AG10803 (cell line): ENCODE results near the gene PLSCR1.
A peak's percentile ranks its signal among the peaks of the same experiment; 100 is the strongest.

Experiments
- DNase-seq: peaks from one replicate; pipeline ENCODE4 v3.0.0; 2010; ENCODE audit warnings: low read depth
- H3K4me3 ChIP-seq: 2 replicates; pipeline ENCODE4 v1.5.1; 2011; ENCODE audit warnings: mild to moderate bottlenecking, low read length, control low read depth
- CTCF ChIP-seq: conservative IDR thresholded peaks from 2 replicates; pipeline ENCODE4 v1.5.1; 2011; ENCODE audit warnings: mild to moderate bottlenecking, low read length, control low read depth, inconsistent platforms

The PLSCR1 gene

GRCh38 chr3:146473726-146474125 is 70.7 kb downstream of the PLSCR1 start:
- no peak for DNase-seq
- no peak overlapping the region for H3K4me3 ChIP-seq
- TF ChIP-seq CTCF: no peak

GRCh38 chr3:146472611-146473010 is 71.8 kb downstream of the PLSCR1 start:
- no peak overlapping the region for H3K4me3 ChIP-seq
- no peak for TF ChIP-seq CTCF
- no peak for DNase-seq

- no peak for DNase-seq
- no peak overlapping the region for H3K4me3 ChIP-seq
- TF ChIP-seq CTCF: no peak
Observed at GRCh38 chr3:146471012-146471411, 73.4 kb downstream of the PLSCR1 start.

GRCh38 chr3:146470425-146470990 is 73.9 kb downstream of the PLSCR1 start:
- TF ChIP-seq CTCF: no peak
- no peak for DNase-seq
- no peak overlapping the region for H3K4me3 ChIP-seq

GRCh38 chr3:146469150-146470017 is 75.0 kb downstream of the PLSCR1 start, which contains the start of gene PLSCR2:
Gene PLSCR2 (minus strand): TSS chr3:146469561. CDS start chr3:146459904, 9,657 bp downstream.
- DNase-seq: no peak
- peak within 1 kb of the TSS; percentile 58 for H3K4me3 ChIP-seq
- no peak for TF ChIP-seq CTCF

GRCh38 chr3:146468671-146469149 is 75.7 kb downstream of the PLSCR1 start:
- H3K4me3 ChIP-seq: no peak overlapping the region
- TF ChIP-seq CTCF: no peak
- DNase-seq: no peak

GRCh38 chr3:146468234-146468633 is 76.2 kb downstream of the PLSCR1 start:
- no peak for TF ChIP-seq CTCF
- DNase-seq: peak; percentile 38
- no peak overlapping the region for H3K4me3 ChIP-seq
